Measurements from ENCODE around the gene SERPINB5.

SERPINB5 gene

GRCh38 chr18:63534615-63535014 lies 57.9 kb downstream of the SERPINB5 start:
- Mint-ChIP-seq H3K36me3 (no peaks in the 10 kb centered on the region), H3K9me3 (no peaks in the 10 kb centered on the region), H3K4me3 (no peak overlapping the region), H3K4me1 (no peaks in the 10 kb centered on the region), H3K27ac (no peak overlapping the region), H3K27me3 (peaks cover 8% of the 10 kb centered on the region)
- no peak for ATAC-seq

- Mint-ChIP-seq H3K4me3 (no peak overlapping the region), H3K9me3 (no peaks in the 10 kb centered on the region), H3K27ac (no peak overlapping the region), H3K4me1 (no peaks in the 10 kb centered on the region), H3K36me3 (no peaks in the 10 kb centered on the region), H3K27me3 (peaks cover 8% of the 10 kb centered on the region)
- no peak for ATAC-seq
Observed at GRCh38 chr18:63539904-63540510, 63.2 kb downstream of the SERPINB5 start.

GRCh38 chr18:63542069-63542468 lies 65.3 kb downstream of the SERPINB5 start, which contains the start of gene SERPINB12:
TSS of gene SERPINB12 (plus strand) at chr18:63542369. CDS start at chr18:63556160, 13,791 bp downstream.
- no peaks in the 10 kb centered on the region for H3K4me1 Mint-ChIP-seq
- no peaks in the 10 kb centered on the region for H3K9me3 Mint-ChIP-seq
- no peak for ATAC-seq
- no peak within 1 kb of the TSS for H3K27ac Mint-ChIP-seq
- H3K4me3 Mint-ChIP-seq = no peak within 1 kb of the TSS
- H3K36me3 Mint-ChIP-seq = no peaks in the 10 kb centered on the region
- peaks cover 15% of the 10 kb centered on the region for H3K27me3 Mint-ChIP-seq

- H3K9me3 Mint-ChIP-seq = no peaks in the 10 kb centered on the region
- H3K4me3 Mint-ChIP-seq = no peak overlapping the region
- peaks cover 15% of the 10 kb centered on the region for H3K27me3 Mint-ChIP-seq
- no peaks in the 10 kb centered on the region for H3K36me3 Mint-ChIP-seq
- no peak for ATAC-seq
- H3K4me1 Mint-ChIP-seq = no peaks in the 10 kb centered on the region
- H3K27ac Mint-ChIP-seq = no peak overlapping the region
Observed at GRCh38 chr18:63544017-63544416, 67.3 kb downstream of the SERPINB5 start.

GRCh38 chr18:63545000-63545399 lies 68.2 kb downstream of the SERPINB5 start:
- no peak overlapping the region for H3K27ac Mint-ChIP-seq
- peaks cover 15% of the 10 kb centered on the region for H3K27me3 Mint-ChIP-seq
- H3K4me3 Mint-ChIP-seq = no peak overlapping the region
- H3K36me3 Mint-ChIP-seq = no peaks in the 10 kb centered on the region
- no peaks in the 10 kb centered on the region for H3K9me3 Mint-ChIP-seq
- no peaks in the 10 kb centered on the region for H3K4me1 Mint-ChIP-seq
- ATAC-seq = no peak

- no peak overlapping the region for H3K4me3 Mint-ChIP-seq
- no peaks in the 10 kb centered on the region for H3K36me3 Mint-ChIP-seq
- no peak overlapping the region for H3K27ac Mint-ChIP-seq
- no peak for ATAC-seq
- no peaks in the 10 kb centered on the region for H3K4me1 Mint-ChIP-seq
- H3K9me3 Mint-ChIP-seq = no peaks in the 10 kb centered on the region
- peaks cover 15% of the 10 kb centered on the region for H3K27me3 Mint-ChIP-seq
Observed at GRCh38 chr18:63550068-63550467, 73.3 kb downstream of the SERPINB5 start.

GRCh38 chr18:63551769-63552168 lies 75.0 kb downstream of the SERPINB5 start:
- Mint-ChIP-seq H3K36me3 (no peaks in the 10 kb centered on the region), H3K27me3 (peaks cover 12% of the 10 kb centered on the region), H3K27ac (no peak overlapping the region), H3K4me3 (no peak overlapping the region), H3K4me1 (no peaks in the 10 kb centered on the region), H3K9me3 (no peaks in the 10 kb centered on the region)
- no peak for ATAC-seq

GRCh38 chr18:63552581-63552980 lies 75.8 kb downstream of the SERPINB5 start:
- no peaks in the 10 kb centered on the region for H3K36me3 Mint-ChIP-seq
- H3K4me3 Mint-ChIP-seq = no peak overlapping the region
- no peak overlapping the region for H3K27ac Mint-ChIP-seq
- no peaks in the 10 kb centered on the region for H3K9me3 Mint-ChIP-seq
- H3K27me3 Mint-ChIP-seq = peaks cover 8% of the 10 kb centered on the region
- H3K4me1 Mint-ChIP-seq = no peaks in the 10 kb centered on the region
- no peak for ATAC-seq

- no peaks in the 10 kb centered on the region for H3K36me3 Mint-ChIP-seq
- H3K4me3 Mint-ChIP-seq = no peak overlapping the region
- no peaks in the 10 kb centered on the region for H3K4me1 Mint-ChIP-seq
- H3K27me3 Mint-ChIP-seq = peaks cover 3% of the 10 kb centered on the region
- no peak for ATAC-seq
- no peak overlapping the region for H3K27ac Mint-ChIP-seq
- no peaks in the 10 kb centered on the region for H3K9me3 Mint-ChIP-seq
Observed at GRCh38 chr18:63553081-63553480, 76.3 kb downstream of the SERPINB5 start.

Data from stimulated activated memory B cell treated with anti-CD40 and anti-IgM and Interleukin-4, amounts not matched to agents 10 μg/mL and 1 μg/mL and 100 μg/mL, for 72 hours (primary cell).